ENCODE results near the gene MRGPRX1.
"Not testable (repeated sequence)": the region's sequence is repeated elsewhere in the genome, so short reads cannot be mapped to it uniquely, and the experiment has no call there.

MRGPRX1 gene

DNA sequence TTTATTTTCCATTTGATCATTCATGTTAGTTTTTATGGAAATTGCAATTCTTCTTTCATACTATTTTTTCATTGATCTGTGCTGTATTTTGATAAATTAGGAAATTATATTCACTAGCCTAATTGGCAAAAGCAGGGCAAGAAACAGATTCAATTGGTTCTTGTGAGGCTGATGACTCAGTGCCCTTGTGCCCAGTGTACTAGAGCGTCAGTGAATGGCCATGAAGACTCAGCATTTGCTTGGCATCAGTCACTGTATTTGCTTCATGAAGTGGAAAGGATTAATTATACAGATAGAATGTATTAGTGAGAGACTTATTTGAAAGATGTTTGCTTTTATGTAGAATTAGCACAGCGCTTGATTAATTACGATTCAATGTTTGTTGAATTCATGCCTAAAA is 31.8 kb downstream of the MRGPRX1 start:
- TF ChIP-seq ZFX (IDR thresholded peaks at IDR 0.05; ENCODE audit: borderline replicate concordance): no peak
- TF ChIP-seq, protein P1, sequence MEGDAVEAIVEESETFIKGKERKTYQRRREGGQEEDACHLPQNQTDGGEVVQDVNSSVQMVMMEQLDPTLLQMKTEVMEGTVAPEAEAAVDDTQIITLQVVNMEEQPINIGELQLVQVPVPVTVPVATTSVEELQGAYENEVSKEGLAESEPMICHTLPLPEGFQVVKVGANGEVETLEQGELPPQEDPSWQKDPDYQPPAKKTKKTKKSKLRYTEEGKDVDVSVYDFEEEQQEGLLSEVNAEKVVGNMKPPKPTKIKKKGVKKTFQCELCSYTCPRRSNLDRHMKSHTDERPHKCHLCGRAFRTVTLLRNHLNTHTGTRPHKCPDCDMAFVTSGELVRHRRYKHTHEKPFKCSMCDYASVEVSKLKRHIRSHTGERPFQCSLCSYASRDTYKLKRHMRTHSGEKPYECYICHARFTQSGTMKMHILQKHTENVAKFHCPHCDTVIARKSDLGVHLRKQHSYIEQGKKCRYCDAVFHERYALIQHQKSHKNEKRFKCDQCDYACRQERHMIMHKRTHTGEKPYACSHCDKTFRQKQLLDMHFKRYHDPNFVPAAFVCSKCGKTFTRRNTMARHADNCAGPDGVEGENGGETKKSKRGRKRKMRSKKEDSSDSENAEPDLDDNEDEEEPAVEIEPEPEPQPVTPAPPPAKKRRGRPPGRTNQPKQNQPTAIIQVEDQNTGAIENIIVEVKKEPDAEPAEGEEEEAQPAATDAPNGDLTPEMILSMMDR (IDR thresholded peaks at IDR 0.05): no peak
- H3K27ac ChIP-seq: no peak overlapping the region

DNA sequence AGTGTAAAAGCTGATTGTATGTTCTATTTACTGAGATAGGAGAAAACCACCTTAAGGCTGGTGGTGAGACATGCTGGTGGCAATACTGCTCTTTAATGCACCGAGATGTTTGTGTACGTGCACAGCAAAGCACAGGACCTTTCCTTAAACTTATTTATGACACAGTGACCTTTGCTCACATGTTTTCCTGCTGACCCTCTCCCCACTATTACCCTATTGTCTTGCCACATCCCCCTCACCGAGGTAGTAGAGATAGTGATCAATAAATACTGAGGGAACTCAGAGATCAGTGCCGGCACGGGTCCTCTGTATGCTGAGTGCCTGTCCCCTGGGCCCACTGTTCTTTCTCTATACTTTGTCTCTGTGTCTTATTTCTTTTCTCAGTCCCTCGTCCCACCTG is 38.6 kb downstream of the MRGPRX1 start:
- not testable (repeated sequence) for H3K27ac ChIP-seq

DNA sequence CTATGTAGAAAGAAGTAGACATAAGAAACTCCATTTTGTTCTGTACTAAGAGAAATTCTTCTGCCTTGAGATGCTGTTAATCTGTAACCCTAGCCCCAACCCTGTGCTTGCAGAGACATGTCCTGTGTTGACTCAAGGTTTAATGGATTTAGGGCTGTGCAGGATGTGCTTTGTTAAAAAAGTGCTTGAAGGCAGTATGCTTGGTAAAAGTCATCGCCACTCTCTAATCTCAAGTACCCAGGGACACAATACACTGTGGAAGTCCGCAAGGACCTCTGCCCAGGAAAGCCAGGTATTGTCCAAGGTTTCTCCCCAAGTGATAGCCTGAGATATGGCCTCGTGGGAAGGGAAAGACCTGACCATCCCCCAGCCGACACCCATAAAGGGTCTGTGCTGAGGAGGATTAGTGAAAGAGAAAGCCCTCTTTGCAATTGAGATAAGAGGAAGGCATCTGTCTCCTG is 39.0 kb downstream of the MRGPRX1 start:
- not testable (repeated sequence) for H3K27ac ChIP-seq

DNA sequence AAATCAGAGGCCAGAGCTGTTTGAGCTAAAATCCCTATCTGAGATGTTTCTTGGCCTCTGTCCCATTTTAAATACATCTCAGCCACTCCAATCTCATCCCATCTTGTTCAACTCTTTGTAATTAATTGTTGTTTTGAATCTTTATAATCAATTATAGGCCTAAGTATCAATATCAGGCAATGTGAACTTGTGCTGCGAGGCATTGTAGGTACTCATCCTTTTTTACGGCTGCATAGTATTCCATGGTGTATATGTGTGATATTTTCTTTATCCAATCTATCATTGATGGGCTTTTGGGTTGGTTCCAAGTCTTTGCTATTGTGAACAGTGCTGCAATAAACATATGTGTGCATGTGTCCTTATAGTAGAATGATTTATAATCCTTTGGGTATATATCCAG is 47.5 kb downstream of the MRGPRX1 start:
- not testable (repeated sequence) for H3K27ac ChIP-seq

DNA sequence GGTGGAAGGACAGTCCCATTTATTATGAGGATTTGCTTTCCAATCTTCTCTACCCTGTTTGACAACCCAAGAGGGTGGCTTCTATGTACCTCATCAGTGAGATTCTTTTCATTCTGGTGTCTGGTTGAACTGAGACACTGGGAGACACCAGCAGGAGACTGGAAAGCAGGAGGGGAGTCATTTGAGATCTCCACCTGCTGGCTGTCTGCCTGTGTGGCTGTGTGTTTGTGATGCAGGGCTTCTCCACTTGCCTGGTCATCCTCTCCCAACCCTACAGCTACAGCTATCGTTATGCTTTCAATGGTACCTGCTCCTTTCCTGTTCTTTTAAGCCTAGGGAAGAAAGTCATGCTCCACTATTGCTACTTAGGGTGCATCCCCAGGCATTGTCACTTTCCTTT is 48.6 kb downstream of the MRGPRX1 start:
- TF ChIP-seq, protein P1 (IDR thresholded peaks at IDR 0.05): no peak
- no peak for TF ChIP-seq ZFX (IDR thresholded peaks at IDR 0.05; ENCODE audit: borderline replicate concordance)

More for the DNA sequence above, 48.6 kb downstream of the MRGPRX1 start:
- no peak overlapping the region for H3K27ac ChIP-seq

Measured in 22Rv1 (cell line).